HEK293 (cell line): ENCODE results near the gene UBXN6.

Experiments used
- ATF2 ChIP-seq: fragments of 450-650 bp; formaldehyde crosslinking; IDR thresholded peaks from 2 replicates; pipeline ENCODE4 v1.5.1; 2016; ENCODE audit warnings: missing biosample characterization, missing genetic modification characterization, low read depth
- BCL11A ChIP-seq: fragments of 450-650 bp; formaldehyde crosslinking; IDR thresholded peaks from 2 replicates; pipeline ENCODE4 v1.5.1; 2016; ENCODE audit warnings: low read depth, missing biosample characterization, missing genetic modification characterization
- ZBTB10 ChIP-seq: fragments of 450-650 bp; formaldehyde crosslinking; IDR thresholded peaks from 2 replicates; pipeline ENCODE4 v1.5.1; 2016; ENCODE audit warnings: missing biosample characterization, missing genetic modification characterization
- ZBTB21 ChIP-seq: fragments of 450-650 bp; formaldehyde crosslinking; IDR thresholded peaks from 2 replicates; pipeline ENCODE4 v1.5.1; 2017; ENCODE audit warnings: missing biosample characterization, missing genetic modification characterization
- ZBTB8A ChIP-seq: fragments of 450-650 bp; formaldehyde crosslinking; IDR thresholded peaks from 2 replicates; pipeline ENCODE4 v1.5.1; 2016; ENCODE audit warnings: missing biosample characterization, missing genetic modification characterization
- ZNF10 ChIP-seq: fragments of 450-650 bp; formaldehyde crosslinking; IDR thresholded peaks from 2 replicates; pipeline ENCODE4 v1.5.1; 2017; ENCODE audit warnings: missing biosample characterization, missing genetic modification characterization
- ZNF211 ChIP-seq: fragments of 450-650 bp; formaldehyde crosslinking; IDR thresholded peaks from 2 replicates; pipeline ENCODE4 v1.5.1; 2016; ENCODE audit warnings: low read depth, missing biosample characterization, missing genetic modification characterization
- ZNF24 ChIP-seq: fragments of 450-650 bp; formaldehyde crosslinking; IDR thresholded peaks from 2 replicates; pipeline ENCODE4 v1.5.1; 2016; ENCODE audit warnings: missing biosample characterization, missing genetic modification characterization
- ZNF580 ChIP-seq: fragments of 450-650 bp; formaldehyde crosslinking; IDR thresholded peaks from 2 replicates; pipeline ENCODE4 v1.5.1; 2016; ENCODE audit warnings: missing biosample characterization, missing genetic modification characterization
- ZNF747 ChIP-seq: fragments of 450-650 bp; formaldehyde crosslinking; IDR thresholded peaks from 2 replicates; pipeline ENCODE4 v1.5.1; 2016; ENCODE audit warnings: missing biosample characterization, missing genetic modification characterization
- ZNF830 ChIP-seq: fragments of 450-650 bp; IDR thresholded peaks from 2 replicates; pipeline ENCODE4 v1.5.0; 2018; ENCODE audit warnings: missing biosample characterization, missing genetic modification characterization, low read depth, mild to moderate bottlenecking, moderate library complexity
- TF ChIP-seq, protein P1 (sequence below): fragments of 450-650 bp; formaldehyde crosslinking; IDR thresholded peaks from 2 replicates; pipeline ENCODE4 v1.5.1; 2016; ENCODE audit warnings: missing biosample characterization, missing genetic modification characterization
- TF ChIP-seq, protein P2 (sequence below): fragments of 450-650 bp; formaldehyde crosslinking; IDR thresholded peaks from 2 replicates; pipeline ENCODE4 v1.5.1; 2016; ENCODE audit warnings: missing biosample characterization, missing genetic modification characterization, borderline replicate concordance

DNA sequence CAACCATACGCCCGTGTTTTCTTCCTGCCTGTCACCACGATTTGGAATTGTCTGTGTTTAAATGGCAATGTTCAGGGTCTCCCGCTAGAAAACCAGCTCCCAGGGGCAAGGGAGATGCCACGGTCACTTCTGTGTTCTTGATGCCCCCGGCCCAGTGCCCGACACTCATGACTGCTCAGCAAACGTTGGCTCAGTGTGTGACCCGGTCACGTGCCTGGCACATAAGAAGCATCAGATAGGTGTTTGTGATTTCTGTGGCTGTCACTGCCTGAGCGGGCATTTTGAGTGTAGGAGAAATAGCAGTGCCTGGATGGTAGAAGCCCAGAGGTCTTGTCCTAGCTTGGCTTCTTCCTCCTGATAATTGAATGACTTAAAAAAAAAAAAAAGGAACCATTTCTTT lies 30.0 kb upstream of the UBXN6 start:
- TF ChIP-seq ZBTB21 (tag by site-specific recombination), result no peak
- TF ChIP-seq, protein P1, sequence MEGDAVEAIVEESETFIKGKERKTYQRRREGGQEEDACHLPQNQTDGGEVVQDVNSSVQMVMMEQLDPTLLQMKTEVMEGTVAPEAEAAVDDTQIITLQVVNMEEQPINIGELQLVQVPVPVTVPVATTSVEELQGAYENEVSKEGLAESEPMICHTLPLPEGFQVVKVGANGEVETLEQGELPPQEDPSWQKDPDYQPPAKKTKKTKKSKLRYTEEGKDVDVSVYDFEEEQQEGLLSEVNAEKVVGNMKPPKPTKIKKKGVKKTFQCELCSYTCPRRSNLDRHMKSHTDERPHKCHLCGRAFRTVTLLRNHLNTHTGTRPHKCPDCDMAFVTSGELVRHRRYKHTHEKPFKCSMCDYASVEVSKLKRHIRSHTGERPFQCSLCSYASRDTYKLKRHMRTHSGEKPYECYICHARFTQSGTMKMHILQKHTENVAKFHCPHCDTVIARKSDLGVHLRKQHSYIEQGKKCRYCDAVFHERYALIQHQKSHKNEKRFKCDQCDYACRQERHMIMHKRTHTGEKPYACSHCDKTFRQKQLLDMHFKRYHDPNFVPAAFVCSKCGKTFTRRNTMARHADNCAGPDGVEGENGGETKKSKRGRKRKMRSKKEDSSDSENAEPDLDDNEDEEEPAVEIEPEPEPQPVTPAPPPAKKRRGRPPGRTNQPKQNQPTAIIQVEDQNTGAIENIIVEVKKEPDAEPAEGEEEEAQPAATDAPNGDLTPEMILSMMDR, result no peak
- TF ChIP-seq ZBTB8A (tag by site-specific recombination), result no peak
- TF ChIP-seq, protein P2, sequence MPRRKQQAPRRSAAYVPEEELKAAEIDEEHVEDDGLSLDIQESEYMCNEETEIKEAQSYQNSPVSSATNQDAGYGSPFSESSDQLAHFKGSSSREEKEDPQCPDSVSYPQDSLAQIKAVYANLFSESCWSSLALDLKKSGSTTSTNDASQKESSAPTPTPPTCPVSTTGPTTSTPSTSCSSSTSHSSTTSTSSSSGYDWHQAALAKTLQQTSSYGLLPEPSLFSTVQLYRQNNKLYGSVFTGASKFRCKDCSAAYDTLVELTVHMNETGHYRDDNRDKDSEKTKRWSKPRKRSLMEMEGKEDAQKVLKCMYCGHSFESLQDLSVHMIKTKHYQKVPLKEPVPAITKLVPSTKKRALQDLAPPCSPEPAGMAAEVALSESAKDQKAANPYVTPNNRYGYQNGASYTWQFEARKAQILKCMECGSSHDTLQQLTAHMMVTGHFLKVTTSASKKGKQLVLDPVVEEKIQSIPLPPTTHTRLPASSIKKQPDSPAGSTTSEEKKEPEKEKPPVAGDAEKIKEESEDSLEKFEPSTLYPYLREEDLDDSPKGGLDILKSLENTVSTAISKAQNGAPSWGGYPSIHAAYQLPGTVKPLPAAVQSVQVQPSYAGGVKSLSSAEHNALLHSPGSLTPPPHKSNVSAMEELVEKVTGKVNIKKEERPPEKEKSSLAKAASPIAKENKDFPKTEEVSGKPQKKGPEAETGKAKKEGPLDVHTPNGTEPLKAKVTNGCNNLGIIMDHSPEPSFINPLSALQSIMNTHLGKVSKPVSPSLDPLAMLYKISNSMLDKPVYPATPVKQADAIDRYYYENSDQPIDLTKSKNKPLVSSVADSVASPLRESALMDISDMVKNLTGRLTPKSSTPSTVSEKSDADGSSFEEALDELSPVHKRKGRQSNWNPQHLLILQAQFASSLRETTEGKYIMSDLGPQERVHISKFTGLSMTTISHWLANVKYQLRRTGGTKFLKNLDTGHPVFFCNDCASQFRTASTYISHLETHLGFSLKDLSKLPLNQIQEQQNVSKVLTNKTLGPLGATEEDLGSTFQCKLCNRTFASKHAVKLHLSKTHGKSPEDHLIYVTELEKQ (tag by site-specific recombination), result no peak
- no peak for TF ChIP-seq ZNF24 (tag by site-specific recombination)
- no peak for TF ChIP-seq ZNF211 (tag by site-specific recombination)
- TF ChIP-seq ATF2, result no peak
- TF ChIP-seq ZBTB10, result no peak
- no peak for TF ChIP-seq ZNF747 (tag by site-specific recombination)
- TF ChIP-seq ZNF830 (tag by site-specific recombination), result no peak
- TF ChIP-seq ZNF10, result no peak
- no peak for TF ChIP-seq ZNF580 (tag by site-specific recombination)
- no peak for TF ChIP-seq BCL11A (tag by site-specific recombination)
